HG02943 (cell line): ENCODE measurements around the gene MIS12.

ENCODE experiments used
- ATAC-seq: cut with Tn5 transposase; IDR thresholded peaks from one replicate; pipeline ENCODE4 v1.9.1; 2021; ENCODE audit warnings: mild to moderate bottlenecking, low read depth, moderate library complexity; ENCODE audit not compliant: unreplicated experiment

Gene MIS12

DNA sequence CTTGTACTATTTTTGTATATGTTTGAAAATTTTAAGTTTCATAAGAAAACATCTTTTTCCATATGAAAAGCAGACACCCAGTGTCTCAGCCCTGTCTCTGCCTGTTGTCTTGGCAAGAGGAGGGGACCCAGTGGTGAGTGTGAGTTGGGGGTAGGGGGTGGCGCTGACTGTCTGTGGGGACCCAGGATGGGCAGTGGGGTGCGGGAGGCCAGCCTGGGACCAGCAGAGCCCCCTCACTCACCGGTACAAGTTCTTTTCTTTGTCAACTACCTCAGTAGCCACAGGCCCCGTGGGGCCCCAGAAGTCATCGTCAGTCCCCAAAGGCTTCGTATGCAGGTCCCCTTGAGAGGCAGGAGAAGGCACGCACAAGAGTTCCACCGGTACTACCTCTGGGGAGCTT is 46.2 kb downstream of the MIS12 start:
- no peak for ATAC-seq

DNA sequence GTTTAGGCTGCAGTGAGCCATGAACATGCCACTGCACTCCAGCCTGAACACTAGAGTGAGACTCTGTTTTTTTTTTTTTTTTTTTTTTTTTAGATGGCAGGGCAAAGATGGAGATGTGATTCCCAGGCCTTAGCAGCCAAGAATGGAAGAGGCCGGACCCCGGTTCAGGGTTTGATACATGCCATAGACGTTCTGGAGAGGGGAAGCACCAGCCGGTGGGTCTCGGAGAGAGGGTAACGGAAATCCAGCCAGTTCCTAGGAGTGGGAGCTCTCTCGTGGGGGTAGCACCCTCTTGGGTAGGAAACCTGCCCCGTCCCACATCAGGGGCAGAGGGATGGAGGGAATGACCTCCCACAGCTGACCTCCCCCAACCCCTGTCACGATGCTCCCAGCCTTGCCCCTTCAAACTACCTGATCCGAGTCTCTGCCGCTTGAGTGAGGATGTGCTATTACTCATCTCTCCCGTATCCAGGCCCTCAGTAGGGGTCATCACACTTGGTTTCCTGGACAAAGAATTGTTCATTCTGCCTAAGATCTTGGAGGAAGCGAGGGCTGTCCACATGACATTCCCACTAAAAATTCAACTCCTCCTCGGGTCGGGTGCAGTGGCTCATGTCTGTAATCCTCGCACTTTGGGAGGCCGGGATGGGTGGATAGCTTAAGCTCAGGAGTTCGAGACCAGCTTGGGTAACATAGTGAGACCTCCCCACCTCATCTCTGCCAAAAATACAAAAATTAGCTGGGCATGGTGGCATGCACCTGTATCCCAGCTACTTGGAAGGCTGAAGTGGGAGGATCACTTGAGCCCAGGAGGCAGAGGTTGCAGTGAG is 47.3 kb downstream of the MIS12 start:
- ATAC-seq = no peak

DNA sequence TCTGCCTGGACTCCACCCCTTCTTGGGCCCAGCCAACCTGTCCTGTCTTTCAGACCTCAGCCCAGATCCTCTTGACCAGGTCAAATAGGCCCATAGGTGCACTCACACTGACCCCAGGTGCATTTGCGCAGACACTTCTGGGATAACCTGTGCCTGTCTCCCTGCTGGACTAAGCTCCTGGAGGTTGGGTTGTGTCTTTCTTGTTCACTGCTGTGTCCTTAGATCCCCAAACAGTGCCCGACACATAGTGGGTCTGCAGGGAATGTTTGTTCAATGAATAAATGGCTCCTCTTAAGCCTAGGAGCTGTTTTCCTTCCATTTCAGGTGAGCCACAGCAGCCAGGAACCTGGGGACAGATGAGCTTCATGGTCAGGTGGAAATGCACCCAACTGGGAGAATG is 49.1 kb downstream of the MIS12 start:
- no peak for ATAC-seq

DNA sequence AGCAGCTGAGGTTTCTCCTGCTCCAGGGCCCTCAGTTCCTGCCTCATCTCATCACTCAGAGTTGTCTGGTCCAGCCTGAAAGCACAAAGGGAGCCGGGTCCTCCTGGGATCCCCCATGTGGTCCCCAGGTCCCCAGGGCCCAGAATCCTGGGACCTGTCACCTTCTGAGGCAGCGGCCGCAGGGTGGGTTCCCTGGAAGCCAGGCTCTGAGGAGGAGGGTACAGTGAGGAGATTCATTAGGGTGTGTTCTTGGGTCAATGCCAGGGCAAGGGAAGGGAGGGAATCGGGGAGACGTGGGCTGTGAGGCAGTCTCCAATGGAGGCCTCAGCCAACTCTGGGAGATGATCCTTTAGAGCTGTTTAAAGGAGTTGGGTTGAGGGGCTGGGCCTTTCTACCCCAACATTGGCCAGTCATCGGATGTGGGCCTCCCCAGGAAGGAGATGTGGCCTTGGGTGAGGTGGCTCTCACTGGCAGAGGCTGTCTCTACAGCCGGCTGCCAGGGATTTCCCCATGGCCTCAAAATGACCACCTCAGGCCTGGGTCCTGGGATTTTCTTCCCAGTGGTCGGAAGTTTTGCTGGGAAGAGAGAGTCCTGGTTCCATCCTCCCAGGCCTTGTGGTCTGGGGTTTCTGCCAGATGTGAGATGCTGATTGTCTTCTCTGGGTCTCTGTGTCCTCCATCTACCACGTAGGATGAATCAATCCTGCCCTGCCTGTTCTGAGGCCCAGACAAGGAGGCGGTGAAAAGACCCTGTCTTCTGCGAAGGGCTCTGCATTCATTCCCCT is 50.7 kb downstream of the MIS12 start:
- ATAC-seq = no peak

DNA sequence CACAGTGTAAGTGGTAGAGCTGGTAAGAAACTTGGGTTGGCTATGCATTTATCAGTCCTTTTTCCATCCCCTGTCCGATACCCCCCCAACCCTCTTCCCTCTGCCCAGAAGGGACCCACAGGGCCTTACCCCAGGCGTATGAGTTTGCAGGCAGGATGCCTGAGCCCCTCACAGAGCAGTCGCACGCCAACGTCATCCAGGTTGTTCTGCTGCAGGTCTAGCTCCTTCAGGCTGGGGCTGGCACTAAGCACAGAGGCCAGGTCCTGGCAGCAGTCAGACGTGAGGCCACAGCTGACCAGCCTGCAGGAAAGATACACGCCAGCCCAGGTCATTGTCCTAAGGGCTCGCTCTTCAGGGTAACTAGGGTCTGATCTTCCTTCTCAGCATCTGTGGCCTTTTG is 52.9 kb downstream of the MIS12 start:
- ATAC-seq = no peak

DNA sequence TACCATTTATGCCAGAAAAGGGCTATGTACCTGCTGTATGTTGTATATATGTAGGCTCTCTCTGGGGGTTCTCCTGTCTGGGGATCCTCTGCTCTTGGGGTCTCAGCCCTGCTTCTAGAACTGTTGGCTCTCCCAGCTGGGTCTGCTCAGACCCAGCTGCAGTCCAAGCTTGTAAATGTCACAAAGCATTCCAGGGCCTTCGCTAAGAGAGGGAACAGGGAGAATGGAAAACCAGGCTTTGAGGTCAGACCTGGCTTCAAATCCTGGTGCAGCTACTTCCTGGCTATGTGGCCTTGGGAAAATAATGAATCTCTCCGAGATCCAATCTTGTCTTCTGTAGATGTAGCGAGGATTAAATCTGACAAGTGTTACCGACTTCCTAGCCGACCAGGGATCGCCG is 54.0 kb downstream of the MIS12 start:
- ATAC-seq = no peak
